GM18499 (cell line): ENCODE measurements around the gene ATF7IP.
"Not testable (repeated sequence)": the region's sequence is repeated elsewhere in the genome, so short reads cannot be mapped to it uniquely, and the experiment has no call there.

ENCODE experiments used
- ATAC-seq: cut with Tn5 transposase; IDR thresholded peaks from one replicate; pipeline ENCODE4 v1.9.1; 2021; ENCODE audit warnings: moderate number of reproducible peaks; ENCODE audit not compliant: insufficient read depth, unreplicated experiment

ATF7IP gene

GRCh38 chr12:14369311-14369710 is 3.8 kb downstream of the ATF7IP start:
- no peak for ATAC-seq

GRCh38 chr12:14373217-14373616 is 7.7 kb downstream of the ATF7IP start:
- no peak for ATAC-seq

DNA sequence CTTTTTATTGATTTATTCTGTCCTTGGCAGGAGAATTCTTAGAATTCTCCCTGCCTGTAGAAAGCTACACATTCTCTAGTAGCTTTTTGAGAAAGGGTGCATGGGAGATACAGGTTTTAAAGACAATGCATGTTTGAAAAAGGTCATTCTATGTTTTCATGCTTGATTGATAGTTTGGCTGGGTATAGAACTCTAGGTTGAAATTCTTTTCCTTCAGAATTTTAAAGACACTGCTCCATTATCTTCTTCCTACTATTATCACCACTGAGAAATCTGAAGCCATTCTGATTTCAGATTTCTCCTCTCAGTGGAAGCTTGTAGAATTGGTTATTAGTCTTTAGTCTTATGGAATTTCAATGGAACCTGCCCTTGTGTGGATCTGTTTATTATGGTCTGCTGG is 14.0 kb downstream of the ATF7IP start:
- no peak for ATAC-seq

DNA sequence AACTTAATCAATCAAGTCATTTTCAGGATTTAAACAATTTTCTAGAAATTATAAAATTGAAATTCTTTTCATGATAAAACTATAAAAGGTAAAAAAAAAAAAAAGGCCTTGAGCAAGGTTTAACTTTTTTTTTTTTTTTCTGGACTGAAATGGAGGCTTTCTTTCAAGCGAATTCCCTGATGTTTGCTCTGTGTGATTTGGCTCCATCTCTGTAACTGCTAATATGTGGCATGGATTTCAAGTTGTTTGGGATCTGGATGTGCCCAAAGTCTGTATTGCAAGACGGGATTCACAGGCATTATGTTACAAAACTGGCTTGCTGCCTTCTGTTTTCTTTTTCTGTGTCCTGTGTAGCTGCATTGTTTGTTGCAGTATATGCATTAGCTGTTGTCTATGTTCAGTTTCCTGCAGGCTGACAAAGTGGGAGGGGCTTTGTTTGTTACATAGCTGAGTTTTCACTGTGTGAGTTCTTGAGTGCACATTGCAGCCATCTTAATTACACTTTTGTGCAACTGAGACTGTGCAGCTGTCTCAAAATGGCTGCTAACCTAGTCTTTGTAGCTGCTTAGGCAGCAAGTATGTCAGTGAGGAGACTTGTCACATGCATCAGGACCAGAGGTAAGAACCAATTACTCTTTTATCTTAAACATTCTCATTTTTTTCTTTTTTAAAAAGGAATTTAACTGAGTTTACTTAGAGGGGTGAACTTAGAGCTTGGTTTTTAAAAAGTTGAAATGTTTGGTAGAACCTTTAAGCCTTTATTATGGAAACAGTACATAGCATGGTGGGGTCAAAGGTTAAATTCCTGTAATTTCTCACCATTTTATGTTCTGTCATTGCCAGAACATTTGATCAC is 19.5 kb downstream of the ATF7IP start:
- ATAC-seq = peak; percentile 82

DNA sequence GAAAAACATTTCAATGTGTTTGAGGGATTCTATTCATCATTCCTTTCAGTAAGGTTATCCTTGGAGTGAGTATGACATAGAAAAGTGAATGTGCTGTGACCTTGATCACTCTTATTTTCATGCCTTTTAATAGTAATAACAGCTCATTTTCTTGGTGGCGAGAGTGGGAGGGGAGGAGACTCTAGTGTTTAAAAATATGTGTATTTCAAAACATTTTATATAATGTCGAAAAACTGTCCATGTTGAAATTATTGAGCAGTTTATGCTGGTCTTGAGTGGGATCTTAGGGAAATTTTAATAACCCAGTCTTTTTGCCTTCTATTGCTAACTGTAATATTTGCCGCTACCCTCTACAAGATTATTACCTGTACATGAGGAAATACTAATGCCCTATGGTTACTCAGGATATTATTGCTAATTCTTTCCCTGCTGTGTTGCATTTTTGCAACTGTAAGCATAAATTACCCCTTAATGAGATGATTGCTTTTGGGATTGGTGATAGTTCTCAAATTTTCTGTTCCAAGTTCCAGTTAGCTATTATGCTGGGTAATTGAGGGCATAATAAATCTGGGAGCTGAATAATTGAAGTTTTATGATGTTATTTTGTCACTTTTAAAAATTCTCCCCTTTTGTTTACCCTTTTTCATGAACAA is 21.9 kb downstream of the ATF7IP start:
- ATAC-seq = no peak

DNA sequence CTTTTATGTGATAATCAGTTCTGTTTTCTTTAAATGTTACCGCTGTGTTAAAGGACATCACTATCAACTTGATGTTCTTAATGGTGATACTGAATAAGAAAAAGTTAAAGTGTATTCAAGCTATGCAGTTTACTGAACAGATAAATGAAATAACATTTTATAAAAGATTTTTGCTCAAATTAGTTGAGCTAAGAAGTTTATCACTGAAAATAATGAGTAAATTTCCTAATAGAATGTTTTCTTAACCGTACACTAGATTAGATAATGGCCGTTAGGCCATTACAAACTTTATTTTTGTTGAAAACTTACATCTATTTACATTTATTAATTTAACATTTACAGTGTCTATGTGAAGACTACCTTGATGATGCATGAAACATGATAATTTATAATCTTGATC is 25.0 kb downstream of the ATF7IP start:
- no peak for ATAC-seq

- no peak for ATAC-seq
Measured at GRCh38 chr12:14390870-14391530, 25.5 kb downstream of the ATF7IP start.

DNA sequence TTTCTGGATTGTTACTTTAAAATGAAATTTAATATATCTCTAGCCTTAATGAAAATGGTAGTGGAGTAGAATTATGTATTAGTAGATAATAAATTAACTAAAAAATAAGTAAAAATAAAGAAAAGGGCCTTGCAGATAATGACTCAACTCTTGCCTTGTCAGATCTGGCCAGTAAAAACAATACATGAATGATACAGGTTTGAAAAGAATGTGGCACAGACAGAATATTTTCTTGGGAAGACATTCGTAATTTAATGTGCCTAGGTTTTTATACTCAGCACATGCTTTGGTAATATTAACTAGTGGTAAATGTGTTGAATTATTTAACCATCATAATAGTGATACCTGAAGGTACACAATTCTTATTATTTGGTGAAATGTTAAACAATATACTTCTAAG is 28.3 kb downstream of the ATF7IP start:
- no peak for ATAC-seq

GRCh38 chr12:14394317-14395073 is 29.0 kb downstream of the ATF7IP start:
- ATAC-seq = peak; percentile 40

DNA sequence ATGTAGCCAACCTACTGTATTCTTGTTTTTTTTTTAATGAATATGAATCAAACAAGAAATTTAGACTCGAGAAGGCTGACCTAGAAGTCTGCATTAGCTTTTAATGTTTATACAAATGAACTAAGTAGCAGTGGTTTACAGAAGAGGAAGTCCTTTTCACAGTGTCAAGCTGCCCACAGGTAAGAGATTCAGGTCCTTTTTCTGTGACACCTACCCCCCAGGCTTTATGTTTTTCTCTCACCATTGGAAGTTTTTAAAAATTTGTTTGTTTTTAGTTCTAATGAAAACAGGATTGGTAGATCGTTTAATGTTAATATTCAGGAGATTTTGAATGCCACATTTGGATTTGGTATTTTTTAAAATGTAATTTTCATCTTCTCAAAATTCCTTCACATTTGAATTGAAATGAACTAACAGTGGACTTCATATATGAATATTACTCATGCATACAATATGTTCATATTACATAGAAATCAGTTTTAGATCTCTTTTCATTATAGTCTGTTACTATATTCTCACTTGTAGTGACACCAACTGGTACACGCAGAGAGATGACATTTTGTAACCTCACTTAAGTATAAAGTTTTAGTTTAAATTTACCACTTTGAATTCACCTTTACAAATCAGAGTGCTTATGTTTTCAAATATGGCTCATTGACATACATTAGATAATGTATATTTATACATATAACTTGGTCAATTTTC is 29.7 kb downstream of the ATF7IP start:
- ATAC-seq = peak; percentile 36

GRCh38 chr12:14396071-14396470 is 30.6 kb downstream of the ATF7IP start:
- no peak for ATAC-seq

GRCh38 chr12:14399871-14400270 is 34.4 kb downstream of the ATF7IP start:
- ATAC-seq = no peak

- no peak for ATAC-seq
Measured at GRCh38 chr12:14400599-14400998, 35.1 kb downstream of the ATF7IP start.

DNA sequence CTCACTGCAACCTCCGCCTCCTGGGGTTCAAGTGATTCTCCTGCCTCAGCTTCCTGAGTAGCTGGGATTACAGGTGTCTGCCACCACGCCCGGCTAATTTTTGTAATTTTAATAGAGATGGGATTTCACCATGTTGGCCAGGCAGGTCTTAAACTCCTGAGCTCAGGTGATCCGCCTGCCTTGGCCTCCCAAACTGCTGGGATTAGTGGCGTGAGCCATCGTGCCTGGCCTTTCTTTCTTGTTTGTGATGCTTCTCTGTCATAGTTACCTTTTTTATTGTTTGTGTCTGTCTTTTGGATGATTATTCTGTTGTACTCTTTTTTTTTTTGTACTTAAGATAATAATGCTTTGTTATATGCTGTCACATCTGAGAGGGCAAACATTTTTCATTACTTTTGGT is 35.8 kb downstream of the ATF7IP start:
- ATAC-seq = not testable (repeated sequence)

DNA sequence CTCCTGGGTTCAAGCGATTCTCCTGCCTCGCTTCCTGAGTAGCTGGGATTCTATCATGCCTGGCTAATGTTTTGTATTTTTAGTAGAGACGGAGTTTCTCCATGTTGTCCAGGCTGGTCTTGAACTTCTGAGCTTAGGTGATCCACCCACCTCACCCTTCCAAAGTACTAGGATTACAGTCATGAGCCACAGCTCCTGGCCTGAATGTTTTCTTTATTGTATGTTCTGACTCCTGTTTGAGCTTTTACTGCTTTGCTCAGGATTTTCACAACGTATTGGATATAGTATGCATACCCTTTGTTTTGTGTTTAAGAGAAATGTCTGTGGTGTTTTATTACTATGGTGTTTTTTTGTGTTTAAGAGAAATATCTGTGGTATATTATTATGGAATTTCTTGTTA is 37.2 kb downstream of the ATF7IP start:
- ATAC-seq = no peak

- ATAC-seq = no peak
Measured at GRCh38 chr12:14403293-14403692, 37.8 kb downstream of the ATF7IP start.

- ATAC-seq = no peak
Measured at GRCh38 chr12:14403711-14404196, 38.3 kb downstream of the ATF7IP start.

GRCh38 chr12:14405407-14405806 is 39.9 kb downstream of the ATF7IP start:
- not testable (repeated sequence) for ATAC-seq

DNA sequence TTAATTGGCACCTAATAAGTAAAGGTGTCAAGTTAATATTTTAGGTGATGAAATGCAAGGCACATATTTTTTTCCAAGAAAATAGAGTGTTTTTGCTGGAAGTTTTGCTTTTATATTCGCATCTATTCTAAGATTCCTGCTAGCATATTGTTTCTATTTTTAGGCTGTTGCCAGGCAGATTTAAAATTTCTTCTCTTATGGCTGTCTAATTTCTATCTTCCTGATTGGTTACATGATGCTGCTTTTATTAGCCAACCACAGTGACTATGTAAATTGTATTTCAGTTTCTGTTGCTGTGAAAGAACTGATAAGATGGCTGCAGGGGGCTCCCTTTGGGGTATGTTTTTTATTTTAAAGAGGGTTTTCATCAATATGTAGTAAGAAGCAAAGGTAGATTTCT is 42.7 kb downstream of the ATF7IP start:
- no peak for ATAC-seq

DNA sequence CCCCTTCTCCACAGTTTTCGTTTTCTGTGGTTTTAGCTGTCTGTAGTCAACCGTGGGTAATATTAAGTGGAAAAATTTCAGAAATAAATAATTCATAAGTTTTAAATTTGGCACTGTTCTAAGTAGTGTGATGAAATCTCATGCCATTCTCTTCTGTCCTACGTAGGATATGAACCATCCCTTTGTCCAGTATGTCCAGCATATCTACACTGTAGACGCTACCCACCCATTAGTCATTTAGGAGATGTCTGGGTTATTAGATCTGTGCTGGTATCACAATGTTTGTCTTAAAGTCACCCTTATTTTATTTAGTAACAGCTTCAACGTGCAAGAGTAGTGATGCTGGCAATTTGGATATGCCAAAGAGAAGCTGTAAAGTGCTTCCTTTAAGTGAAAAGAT is 44.7 kb downstream of the ATF7IP start:
- ATAC-seq = no peak
